GM18870 (cell line): ENCODE measurements around the gene TBC1D22A.
"Not testable (repeated sequence)": the region's sequence is repeated elsewhere in the genome, so short reads cannot be mapped to it uniquely, and the experiment has no call there.

Source experiments
- ATAC-seq: cut with Tn5 transposase; IDR thresholded peaks from one replicate; pipeline ENCODE4 v1.9.1; 2021; ENCODE audit warnings: moderate library complexity; ENCODE audit not compliant: unreplicated experiment

The TBC1D22A gene

DNA sequence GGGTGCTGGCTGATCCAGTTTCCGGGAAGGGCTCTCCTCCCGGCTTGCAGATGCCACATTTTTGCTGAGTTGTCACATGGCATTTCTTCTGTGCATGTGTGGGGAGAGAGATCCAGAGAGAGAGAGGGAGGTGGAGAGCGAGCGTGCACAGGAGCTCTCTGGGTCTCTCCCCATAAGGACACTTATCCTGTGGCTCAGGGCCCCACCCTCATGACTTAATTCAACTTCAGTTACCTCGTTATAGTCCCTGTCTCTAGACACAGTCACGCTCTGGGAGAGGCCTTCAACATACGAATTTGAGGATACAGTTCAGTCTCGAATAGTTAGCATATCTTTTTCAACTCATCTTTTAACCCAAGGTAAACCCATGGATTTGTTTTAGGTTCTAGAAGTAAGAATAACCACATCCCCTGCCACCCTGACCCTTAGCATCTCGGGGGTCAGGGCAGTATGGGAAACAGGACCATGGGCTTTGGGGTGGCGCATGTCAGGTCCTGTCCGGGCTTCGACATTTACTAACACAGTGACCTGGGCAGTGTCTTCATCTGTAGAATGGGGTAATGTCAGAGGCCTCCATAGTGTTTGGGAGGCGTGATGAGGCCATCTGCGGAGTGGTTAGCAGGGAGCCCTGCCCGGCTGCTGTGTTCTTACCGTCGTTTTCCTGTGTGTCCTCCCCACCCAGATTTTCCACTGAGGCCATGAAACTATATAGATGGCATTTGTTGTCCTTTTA is 46.9 kb downstream of the TBC1D22A start:
- no peak for ATAC-seq

DNA sequence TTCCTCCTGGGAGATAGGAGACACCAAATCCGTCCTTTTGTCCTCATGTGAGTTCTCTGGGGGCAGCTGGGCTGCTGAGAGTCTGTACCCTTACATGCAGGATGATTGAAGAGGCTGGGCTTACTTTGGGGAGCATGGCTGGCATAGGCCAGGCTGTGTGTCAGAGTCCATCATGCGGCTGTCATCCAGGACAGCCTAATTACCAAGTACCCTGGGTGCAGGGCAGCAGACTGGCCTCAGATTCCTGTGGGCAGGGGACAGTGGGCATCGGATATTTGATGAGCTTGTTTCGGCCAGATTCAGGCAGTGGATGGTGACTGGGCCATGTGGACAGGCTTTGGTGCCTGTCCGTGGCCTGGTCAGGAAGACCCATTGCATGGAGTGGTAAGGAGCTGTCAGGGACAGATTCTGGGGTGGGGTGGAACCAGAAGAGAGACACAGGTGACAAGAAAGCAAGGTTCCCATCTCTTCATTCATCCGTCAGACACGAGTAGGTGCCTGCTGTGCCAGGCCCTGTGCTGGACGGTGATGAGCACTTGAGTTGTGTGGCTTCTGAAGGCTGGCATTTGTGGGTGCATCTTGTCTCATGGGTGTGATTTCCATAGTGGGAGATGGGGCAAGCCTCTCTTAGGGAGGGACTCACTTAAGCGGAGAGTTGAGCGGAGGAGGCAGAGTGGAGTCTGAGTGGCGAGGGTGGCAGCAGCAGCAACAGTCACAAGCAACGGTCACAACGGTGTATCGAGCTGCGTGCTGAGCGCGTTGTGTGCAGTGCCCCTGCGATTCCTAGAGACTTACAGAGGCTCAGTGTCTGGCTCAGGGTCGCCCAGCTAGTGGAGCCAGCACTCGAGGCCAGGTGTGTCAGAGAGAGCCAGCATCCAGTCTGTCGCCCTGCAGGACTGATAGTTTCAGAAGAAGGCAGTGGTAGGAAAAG is 48.7 kb downstream of the TBC1D22A start:
- ATAC-seq = no peak

DNA sequence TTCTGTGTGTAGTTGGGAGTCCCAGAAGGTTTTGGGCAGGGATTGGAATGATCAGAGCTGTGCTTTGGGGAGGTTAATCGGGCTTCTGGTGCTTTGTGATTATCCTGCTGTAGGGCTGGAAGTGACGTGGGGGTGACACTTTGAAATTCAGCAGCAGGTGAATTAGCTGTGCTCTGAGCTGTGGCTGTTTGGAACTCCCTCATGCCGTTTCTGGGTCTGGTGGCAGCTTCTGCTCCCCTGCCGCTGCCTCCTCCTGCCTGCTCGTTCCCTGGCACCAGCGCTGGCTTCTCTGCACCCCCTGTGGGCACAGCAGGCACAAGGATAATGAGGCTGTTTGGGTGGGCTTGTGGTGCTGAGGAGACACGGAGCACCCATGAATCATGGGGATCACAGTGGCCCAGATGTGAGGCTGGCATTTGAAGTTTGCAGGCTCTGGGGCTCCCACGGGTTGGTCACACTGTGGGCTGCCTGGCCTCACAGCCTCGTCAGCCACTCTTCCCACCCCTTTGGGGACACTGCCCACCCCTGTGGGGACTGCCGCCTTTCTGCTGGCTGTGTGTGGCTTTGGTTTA is 49.7 kb downstream of the TBC1D22A start:
- no peak for ATAC-seq

DNA sequence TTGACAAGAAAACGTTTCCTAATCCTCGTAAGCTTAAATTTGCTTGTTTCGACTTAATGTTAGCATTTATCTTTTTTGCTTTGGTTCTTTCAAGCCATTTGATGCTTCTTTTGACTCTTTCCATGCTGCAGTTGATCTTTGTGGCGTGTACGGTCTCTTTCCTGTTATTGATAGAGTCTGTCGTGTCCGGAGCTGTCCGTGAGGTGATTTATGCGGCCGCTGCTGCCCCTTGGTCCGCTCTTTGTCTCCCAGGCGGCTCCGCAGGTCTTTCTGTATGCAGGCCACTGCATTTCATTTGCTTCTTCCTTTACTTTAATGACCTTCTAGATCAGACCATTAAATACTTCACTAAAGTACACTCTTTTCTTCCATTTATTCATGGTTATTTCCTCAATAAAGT is 50.3 kb downstream of the TBC1D22A start:
- ATAC-seq = no peak

DNA sequence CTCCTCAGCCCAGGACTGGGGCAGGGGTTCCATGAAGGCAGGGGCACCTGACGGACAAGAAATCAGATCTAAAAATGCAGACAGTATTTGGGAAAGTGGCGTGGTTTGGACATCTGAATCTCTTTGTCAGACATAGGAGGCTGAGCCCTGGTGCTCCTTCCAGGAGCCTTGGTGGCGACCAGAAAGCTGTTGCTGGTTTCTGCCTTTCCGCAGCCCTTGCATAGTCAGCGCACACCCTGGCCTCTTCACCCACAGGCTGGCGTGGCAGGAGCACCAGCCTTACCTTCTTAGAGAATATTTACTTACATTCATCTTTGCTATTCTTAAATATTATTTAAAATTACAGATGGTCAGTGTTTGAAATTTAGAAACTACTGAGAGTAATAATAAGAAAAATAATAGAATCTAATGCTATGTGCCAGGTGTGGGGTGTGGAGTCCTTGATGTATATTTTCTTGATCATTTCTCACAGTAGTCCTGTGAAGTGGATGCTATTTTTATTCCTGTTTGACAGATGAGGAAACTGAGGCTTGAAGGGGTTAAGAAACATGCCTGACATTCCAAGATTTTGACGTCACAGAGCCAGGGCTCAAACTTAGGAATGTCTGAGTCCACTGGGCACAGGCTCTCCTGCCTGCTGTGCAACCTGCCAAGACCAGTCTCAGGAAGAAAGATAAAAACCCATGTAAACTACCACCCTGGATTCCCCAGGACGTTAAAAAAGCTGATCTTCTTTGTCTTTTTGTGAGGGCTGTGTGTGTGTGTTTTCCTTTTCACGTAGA is 51.6 kb downstream of the TBC1D22A start:
- no peak for ATAC-seq

DNA sequence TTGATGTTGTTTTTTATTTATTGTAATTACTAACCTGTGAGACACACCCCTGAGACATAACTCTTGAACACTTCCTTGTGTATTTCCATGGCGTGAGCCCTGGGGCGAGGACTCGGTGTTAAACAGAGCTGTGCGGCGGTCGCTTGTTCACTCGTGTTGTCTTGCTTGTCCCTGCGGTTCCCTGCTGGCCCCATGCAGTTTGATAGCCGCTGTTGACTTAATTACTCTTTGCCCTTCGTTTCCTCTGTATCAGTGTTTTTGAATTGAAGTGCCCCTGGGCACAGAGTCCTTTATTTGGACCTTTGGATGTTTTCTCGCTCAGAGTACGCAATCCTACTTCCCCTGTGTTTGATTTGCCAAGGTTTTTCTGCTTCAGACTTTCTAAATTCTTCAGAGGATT is 52.7 kb downstream of the TBC1D22A start:
- ATAC-seq = no peak

DNA sequence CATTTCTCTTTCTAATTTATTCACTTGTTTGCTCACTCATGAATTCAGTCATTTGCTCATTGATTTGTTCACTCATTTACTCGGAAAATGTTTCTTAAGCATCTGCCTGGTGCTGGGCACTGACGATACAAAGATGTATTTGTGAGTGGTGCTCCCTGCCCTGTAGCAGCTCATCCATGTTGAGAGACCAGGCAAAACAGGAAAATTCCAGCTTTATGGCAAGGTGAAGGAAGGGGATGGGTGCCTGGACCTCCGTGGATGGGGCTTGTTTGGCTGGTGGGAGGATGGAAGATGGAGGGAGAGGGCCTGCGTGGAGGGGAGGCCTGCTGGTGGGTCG is 53.1 kb downstream of the TBC1D22A start:
- ATAC-seq = no peak

DNA sequence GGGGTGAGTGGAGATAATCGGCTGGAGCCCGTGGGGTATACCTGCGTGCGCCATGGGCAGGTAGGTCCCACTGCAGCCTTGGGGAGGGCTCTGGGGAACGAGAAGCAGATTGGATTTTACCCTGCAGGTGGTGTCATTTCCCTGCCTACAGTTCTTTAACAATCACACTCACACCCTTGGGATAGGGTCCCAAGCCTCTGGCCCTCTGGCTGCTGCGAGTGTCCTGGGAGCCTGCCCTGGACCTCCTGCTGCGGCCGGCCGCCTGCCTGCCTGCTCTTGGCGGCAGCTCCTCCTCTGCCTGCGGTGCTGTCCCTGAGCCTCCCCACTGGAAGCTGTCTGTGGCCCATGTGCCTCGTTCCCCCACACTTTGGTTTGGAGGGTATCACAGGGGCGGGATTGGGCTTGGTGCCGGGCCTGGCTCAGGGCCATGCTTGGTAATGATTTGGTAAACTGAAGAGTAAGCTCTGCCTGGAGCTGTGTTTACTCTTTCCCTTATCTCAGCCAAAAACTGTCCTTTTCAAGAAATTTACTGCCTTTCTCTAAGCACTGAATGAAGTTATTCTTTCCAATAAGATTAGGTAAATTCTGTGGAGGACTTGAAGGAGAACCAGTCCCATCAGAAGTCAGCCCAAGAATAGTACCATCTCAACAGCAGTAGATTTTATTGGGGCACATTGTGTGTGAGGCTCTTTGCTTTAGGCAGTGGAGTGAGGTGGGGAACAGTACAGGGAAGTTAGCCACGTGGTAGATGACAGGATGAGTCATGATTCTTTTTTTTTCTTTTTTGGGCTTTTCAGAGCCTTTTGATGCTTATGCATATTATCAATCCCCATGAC is 53.7 kb downstream of the TBC1D22A start:
- no peak for ATAC-seq

DNA sequence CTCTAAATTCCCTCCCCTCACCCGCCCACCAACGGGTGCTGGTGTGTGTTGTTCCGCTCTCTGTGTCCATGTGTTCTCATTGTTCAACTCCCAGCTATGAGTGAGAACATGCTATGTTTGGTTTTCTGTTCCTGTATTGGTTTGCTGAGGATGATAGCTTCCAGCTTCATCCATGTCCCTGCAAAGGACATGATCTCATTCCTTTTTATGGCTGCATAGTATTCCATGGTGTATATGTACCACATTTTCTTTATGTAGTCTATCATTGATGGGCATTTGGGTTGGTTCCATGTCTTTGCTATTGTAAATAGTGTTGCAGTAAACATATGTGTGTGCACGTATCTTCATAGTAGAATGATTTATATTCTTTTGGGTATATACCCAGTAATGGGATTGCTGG is 54.9 kb downstream of the TBC1D22A start:
- ATAC-seq = not testable (repeated sequence)

DNA sequence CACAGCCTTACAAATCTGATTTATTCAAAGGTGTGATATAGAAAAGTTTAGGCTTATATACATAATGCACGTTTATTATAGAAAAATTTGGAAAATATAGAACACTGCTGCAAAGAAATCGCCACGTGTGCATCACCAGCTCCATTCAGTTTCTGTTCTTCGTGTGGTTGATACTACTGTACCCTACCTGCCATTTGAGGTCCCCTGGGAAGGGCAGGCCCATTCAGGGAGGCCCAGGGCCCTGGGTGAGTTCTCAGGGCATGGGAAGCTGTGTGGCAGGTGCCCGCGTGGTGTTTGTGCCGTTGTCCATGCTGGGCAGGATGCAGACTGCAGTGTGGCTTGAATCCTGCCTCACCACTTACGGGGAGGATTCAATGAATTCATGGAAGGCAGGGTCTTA is 60.8 kb downstream of the TBC1D22A start:
- no peak for ATAC-seq

DNA sequence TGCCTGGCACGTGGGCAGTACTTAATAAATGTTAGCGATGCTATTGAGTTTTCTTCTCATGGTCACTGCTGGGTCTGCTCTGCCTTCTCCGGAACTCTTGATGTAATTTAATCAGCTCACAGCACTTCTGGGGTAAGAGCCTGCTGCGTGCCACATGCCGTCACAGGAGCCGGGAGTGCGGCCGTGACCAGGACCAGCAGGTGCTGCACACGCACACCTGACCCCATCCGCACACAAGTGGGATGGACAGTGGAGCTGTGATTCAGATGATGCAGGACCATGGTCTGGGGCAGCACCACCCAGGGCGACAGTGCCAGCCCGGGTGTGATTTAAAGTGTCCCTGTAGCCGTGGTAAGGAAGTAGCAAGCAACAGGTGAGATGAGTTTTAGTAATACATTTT is 61.2 kb downstream of the TBC1D22A start:
- no peak for ATAC-seq

DNA sequence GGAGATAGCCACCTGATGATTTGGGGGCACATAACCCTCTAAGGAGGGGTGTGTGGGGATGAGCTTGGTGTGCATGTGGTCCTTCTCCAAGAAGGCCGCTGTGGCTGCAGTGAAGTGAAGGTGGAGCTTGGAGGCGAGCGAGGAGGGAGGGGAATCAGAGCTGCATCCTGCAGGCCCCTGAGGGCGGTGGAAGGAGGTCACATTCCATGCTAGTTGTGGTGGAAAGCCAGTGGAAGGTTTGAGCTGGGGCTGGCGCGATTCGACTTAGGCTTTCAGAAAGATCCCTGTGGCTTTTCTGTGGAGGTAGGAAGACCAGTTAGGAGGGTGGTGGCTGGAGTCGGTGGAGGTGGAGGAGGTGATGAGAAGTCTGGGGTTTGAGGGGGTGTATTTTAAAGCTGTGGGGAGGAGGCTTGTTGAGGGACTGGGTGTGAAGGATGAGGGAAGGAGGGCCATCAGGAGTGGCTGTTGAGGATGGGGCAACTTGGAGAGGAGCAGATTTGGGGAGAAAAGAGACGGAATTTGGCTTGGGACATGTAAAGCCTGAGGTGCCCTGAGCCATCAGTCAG is 62.0 kb downstream of the TBC1D22A start:
- ATAC-seq = no peak

DNA sequence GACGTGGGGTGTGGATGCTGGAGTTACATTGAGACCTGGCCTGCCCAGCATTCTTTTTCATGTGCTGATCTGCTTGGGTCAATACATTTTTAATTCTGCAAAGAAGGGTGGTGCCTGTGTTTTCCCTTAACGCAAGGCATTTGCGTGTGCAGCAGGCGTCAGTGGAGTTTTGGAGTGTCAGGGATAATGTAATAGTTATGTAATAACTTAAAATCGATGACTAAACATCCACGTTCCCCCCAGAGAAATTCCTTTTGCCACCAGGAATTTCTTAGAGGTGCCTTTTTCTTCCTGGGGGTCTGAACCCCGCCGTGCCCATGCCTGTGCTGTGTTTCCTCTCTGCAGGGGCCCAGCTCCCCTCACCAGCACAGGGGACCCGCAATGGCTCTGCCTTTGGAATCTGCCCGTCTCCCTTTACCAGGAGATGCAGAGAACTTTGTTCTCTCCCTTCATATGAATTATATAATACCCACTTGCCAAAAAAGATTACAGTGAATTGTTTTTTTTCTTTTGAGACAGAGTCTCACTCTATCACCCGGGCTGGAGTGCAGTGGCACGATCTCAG is 62.6 kb downstream of the TBC1D22A start:
- no peak for ATAC-seq

DNA sequence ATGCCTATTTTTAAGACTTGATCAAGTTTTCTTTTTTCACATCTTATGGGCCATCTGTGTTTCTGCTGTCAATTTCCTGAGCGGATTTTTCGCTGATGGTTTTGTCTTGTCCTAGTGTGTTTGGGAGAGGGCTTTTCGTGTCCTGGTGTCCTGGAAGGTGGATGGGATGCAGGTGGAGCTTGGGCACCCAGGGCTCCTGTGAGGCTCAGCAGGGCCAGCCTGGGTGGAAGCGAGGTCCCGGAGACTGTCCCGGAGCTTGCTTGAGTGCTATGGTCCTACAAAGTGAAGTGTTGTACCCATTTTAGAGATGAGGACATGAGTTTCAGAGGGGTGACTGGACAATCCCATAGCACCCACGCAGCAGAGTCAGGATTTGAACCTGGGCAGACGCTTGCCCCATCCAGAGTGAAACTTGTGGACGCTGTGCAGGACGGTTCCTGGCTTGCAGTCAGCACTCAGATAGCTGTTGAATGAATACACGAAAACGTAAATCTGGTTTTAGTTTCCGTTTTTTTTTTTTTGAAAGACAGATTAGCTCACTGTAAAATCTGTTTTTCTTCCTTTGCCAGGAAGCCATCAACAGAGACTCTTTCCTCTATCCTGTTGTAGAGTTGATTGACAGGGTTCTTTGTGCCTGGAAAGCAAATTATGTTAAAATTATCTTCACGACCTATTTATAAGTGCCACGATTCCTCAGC is 64.1 kb downstream of the TBC1D22A start:
- no peak for ATAC-seq

DNA sequence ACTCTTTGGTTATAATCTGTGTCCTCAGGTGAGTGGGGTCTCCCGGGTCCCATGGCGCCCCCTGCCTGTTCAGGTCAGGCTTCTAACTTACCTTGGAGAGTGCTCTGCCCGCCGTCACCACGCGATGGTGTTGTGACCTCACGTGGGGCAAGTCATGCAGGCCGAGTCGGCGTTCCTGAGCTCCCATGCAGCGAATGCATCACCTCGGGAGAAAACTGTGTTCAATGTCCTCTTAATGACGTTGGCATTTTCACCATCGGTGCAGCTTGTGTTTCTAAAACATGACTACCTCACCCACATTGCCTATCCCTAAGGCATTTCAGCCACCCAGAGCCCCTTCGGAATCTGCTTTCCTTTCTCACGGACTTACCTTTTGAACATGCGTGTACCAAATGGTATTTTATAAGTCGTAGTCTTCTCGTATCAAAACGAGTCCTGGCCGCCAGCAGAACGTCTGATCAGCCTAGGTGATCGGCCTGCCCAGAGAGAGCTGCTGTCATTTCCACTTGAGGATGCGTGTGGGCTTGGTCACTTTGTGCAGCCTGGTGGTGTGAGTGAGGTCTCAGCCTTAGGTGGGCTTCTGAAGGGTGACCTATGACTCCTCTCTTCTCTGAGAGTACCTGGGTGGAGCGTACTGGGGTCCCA is 64.8 kb downstream of the TBC1D22A start:
- ATAC-seq = no peak

DNA sequence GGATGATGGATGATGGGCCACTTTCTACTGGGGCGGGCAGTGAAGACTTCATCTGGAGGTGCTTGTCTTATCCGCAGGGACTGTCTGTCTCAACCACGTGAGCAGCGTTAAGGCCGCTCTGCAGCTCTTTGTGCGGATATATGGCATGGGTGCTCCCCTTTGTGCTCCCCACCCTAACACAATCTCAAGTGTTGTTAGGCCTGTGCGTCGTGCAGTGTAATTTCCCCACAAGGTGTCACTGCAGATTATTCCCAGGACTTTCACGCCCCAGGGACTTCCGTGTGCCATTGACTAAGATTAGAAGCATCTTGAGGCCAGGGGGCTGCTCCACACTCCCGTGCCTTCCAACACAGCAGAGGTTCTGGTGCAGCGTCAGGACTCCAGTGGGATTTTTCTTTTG is 65.3 kb downstream of the TBC1D22A start:
- no peak for ATAC-seq

DNA sequence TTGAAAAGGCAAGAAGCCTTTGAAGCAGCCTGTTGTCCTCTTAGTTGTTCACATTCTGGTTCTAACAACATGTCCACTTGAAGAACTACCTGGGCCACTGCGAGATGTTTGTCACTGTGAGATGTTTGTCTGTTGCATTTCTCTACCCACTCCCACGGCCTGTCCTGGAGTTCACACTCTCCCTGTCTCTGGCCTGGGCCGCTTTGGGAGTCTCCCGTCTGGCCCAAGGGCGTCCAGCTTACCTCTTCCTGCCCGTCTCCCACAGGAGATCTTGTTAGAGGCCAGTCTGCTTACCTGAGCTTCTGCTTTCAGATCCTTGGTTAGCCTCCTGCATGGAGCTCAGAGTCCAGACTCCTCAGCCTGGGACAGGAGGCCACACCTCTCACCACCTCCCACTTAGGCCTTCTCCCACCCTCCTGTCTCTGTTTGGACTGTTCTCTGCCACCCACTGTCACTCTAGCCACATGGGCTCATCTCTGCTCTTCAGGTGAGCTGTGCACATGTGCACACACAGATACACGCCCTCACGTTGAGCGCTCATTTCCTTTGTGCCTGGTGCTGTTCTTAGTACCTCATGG is 66.0 kb downstream of the TBC1D22A start:
- no peak for ATAC-seq
